ENCODE data around the gene B3GALT2. TPM values are rescaled to one million over a fixed set of nuclear protein-coding genes. Genes with fewer than 3 reads are reported as not detected.

Gene B3GALT2
- total and polyA plus RNA-seq, 9 donors: 2.5 to 8.0 (median 4.6) TPM

DNA sequence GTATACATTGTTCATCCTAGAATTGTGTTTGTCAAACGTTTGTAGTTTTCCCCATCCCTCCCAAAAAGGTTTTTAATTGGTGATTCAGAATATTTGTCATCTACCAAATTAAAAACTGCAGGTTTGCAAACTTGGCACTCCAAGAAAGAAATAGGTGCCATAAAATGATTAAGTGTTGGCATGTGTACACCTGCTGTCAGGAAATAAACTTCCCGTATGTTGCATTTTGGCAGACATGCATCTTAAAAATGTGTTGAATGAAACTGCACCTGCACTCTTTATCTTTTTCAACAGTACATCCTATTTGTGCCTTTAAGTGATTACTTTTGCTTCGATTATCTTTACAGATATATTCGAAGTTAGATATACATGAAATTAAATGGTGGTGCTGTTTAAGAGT, 7.3 kb downstream of the B3GALT2 start:
- H3K36me3 ChIP-seq: no peaks in the 10 kb centered on the region
- H3K9me3 ChIP-seq: no peaks in the 10 kb centered on the region
- DNase-seq: no peak
- TF ChIP-seq POLR2A (IDR thresholded peaks at IDR 0.05): no peak
- no peak for TF ChIP-seq EP300 (IDR thresholded peaks at IDR 0.05)
- no peak for TF ChIP-seq CTCF (IDR thresholded peaks at IDR 0.05)
- H3K27me3 ChIP-seq: no peaks in the 10 kb centered on the region
- H3K27ac ChIP-seq: no peak overlapping the region
- no peak overlapping the region for H3K4me3 ChIP-seq
- 56 to 76% (median 73%) methylated on average over 4 of the region's 4 CpGs for WGBS, 3 donors
- intact Hi-C loops (cut with DNase I): no loop called here
- H3K4me1 ChIP-seq (ENCODE audit: insufficient read depth): peaks cover 1% of the 10 kb centered on the region

GRCh38 chr1:193176788-193177187, 9.6 kb downstream of the B3GALT2 start:
- Histone ChIP-seq H3K27me3 (no peaks in the 10 kb centered on the region), H3K4me3 (no peak overlapping the region), H3K4me1 (ENCODE audit: insufficient read depth) (peaks cover 1% of the 10 kb centered on the region), H3K27ac (no peak overlapping the region), H3K9me3 (no peaks in the 10 kb centered on the region), H3K36me3 (no peaks in the 10 kb centered on the region)
- intact Hi-C loops (cut with DNase I): no loop called here
- DNase-seq: no peak
- no peak for TF ChIP-seq CTCF (IDR thresholded peaks at IDR 0.05)
- TF ChIP-seq EP300 (IDR thresholded peaks at IDR 0.05): no peak
- TF ChIP-seq POLR2A (IDR thresholded peaks at IDR 0.05): no peak

GRCh38 chr1:193176113-193176512, 10.3 kb downstream of the B3GALT2 start:
- DNase-seq: no peak
- TF ChIP-seq POLR2A (IDR thresholded peaks at IDR 0.05) (no peak), EP300 (IDR thresholded peaks at IDR 0.05) (no peak), CTCF (IDR thresholded peaks at IDR 0.05) (no peak)
- Histone ChIP-seq H3K9me3 (no peaks in the 10 kb centered on the region), H3K4me1 (ENCODE audit: insufficient read depth) (peaks cover 1% of the 10 kb centered on the region), H3K36me3 (no peaks in the 10 kb centered on the region), H3K27ac (no peak overlapping the region), H3K4me3 (no peak overlapping the region), H3K27me3 (no peaks in the 10 kb centered on the region)
- WGBS, 3 donors: 41 to 61% (median 54%) methylated on average over 1 of the region's 1 CpG
- intact Hi-C loops (cut with DNase I): no loop called here

DNA sequence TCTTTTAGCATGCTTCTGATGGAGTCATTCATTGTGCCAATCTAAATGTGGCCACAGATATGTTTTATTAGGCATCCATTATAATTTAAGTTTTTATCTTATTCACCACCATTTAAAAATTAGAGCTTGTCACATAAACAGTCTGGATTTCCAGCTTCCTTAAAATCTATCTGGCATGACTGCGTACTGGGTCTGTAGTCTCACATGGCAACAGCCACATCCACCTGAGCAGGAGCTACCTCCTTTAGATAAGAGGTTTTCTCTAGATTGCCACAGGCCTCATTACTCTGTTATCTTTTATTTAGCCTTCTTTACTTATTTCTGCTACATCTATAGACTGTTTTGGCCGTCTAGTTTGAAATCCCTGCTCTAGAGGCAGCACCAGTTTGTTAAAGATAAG, 29.1 kb downstream of the B3GALT2 start:
- Histone ChIP-seq H3K27me3 (no peaks in the 10 kb centered on the region), H3K9me3 (no peaks in the 10 kb centered on the region), H3K4me3 (no peak overlapping the region), H3K36me3 (no peaks in the 10 kb centered on the region), H3K4me1 (ENCODE audit: insufficient read depth) (no peaks in the 10 kb centered on the region), H3K27ac (no peak overlapping the region)
- intact Hi-C loops (cut with DNase I): no loop called here
- no peak for TF ChIP-seq POLR2A (IDR thresholded peaks at IDR 0.05)
- WGBS, 3 donors: 74 to 85% (median 74%) methylated on average over 2 of the region's 2 CpGs
- no peak for DNase-seq

- Histone ChIP-seq H3K27ac (no peak overlapping the region), H3K9me3 (no peaks in the 10 kb centered on the region), H3K4me3 (no peak overlapping the region), H3K27me3 (no peaks in the 10 kb centered on the region), H3K4me1 (ENCODE audit: insufficient read depth) (no peaks in the 10 kb centered on the region), H3K36me3 (no peaks in the 10 kb centered on the region)
- DNase-seq: no peak
- intact Hi-C loops (cut with DNase I): no loop called here
- no peak for TF ChIP-seq POLR2A (IDR thresholded peaks at IDR 0.05)
- no peak for TF ChIP-seq EP300 (IDR thresholded peaks at IDR 0.05)
- TF ChIP-seq CTCF (IDR thresholded peaks at IDR 0.05): no peak
- WGBS, 3 donors: 88 to 92% (median 92%) methylated on average over 3 of the region's 3 CpGs
Measured at GRCh38 chr1:193156822-193157142, 29.6 kb downstream of the B3GALT2 start.

Data from ovary (tissue), 9 donors.